GM18517 (cell line): ENCODE data around the gene ZFYVE1.
"Not testable (repeated sequence)": the region's sequence is repeated elsewhere in the genome, so short reads cannot be mapped to it uniquely, and the experiment has no call there.

Experiments
- ATAC-seq: cut with Tn5 transposase; IDR thresholded peaks from one replicate; pipeline ENCODE4 v1.9.1; 2021; ENCODE audit warnings: mild to moderate bottlenecking, moderate library complexity; ENCODE audit not compliant: unreplicated experiment

ZFYVE1 gene

GRCh38 chr14:73007835-73008234 is 19.1 kb downstream of the ZFYVE1 start:
- no peak for ATAC-seq

- not testable (repeated sequence) for ATAC-seq
These were observed 22.3 kb downstream of the ZFYVE1 start for GRCh38 chr14:73004641-73005040.

- no peak for ATAC-seq
These were observed 23.2 kb downstream of the ZFYVE1 start for GRCh38 chr14:73003681-73004080.

GRCh38 chr14:73000073-73000472 is 26.8 kb downstream of the ZFYVE1 start:
- ATAC-seq, result no peak

DNA sequence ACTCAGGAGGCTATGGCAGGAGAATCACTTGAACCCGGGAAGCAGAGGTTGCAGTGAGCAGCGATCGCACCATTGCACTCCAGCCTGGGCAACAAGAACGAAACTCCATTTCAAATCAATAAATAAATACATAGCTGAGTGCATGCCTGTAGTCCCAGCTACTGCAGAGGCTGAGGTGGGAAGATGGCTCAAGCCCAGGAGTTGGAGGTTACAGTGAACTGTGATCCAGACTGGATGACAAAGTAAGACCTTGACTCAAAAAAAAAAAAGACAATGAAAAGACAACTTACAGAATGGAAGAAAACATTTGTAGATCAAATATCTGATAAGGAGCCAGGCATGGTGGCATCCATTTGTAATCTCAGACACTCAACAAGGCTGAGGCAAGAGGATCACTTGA is 27.6 kb downstream of the ZFYVE1 start:
- ATAC-seq, result no peak

DNA sequence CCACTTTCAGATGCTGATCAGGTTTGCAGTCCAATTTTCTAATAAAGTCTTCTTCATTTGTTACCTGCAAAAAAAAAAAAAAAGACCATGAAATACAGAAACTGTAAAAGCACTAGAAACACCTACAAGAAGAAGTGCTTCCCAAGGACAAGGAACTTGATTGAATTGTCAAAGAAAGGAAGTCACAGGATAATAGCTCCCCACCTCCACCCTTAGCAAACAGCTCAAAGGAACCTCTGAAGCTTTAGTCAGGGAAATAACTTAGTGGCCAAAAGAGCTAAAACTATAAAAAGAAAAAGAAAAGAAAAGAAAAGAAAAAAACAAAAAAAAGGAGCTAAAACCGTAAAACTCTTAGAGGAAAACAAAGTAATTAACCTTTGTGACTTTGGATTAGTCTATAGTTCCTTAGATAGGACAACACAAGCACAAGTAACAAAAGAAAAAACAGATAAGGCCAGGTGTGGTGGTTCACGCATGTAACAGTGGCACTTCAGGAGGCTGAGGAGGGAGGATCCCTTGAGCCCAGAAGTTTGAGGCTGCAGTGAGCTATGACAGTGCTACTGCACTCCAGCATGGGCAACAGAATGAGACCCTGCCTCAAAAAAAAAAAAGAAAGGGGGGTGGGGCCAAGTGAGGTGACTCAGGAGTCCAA is 28.5 kb downstream of the ZFYVE1 start:
- ATAC-seq, result no peak

GRCh38 chr14:72996916-72997315 is 30.0 kb downstream of the ZFYVE1 start:
- ATAC-seq, result no peak

- ATAC-seq, result no peak
These were observed 36.7 kb downstream of the ZFYVE1 start for GRCh38 chr14:72990171-72990570.

GRCh38 chr14:72986857-72987256 is 40.0 kb downstream of the ZFYVE1 start:
- no peak for ATAC-seq

DNA sequence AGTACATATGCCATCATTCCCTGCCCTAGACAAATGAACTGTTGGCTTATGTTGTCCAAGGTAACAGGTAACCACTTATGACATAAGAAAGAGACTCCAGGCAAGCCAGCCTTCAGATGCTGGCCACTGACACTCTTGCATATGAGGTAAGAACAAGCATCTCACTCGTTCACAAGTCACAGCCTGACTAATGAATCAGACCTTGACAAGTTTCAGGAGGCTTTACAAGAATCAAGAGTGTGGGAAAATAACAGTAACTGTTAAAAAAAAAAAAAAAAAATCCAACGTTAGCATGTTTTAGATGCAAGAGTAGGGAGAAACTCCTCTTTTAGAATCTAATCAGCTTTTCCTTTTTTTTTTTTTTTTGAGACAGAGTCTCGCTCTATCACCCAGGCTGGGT is 40.7 kb downstream of the ZFYVE1 start:
- ATAC-seq, result no peak

DNA sequence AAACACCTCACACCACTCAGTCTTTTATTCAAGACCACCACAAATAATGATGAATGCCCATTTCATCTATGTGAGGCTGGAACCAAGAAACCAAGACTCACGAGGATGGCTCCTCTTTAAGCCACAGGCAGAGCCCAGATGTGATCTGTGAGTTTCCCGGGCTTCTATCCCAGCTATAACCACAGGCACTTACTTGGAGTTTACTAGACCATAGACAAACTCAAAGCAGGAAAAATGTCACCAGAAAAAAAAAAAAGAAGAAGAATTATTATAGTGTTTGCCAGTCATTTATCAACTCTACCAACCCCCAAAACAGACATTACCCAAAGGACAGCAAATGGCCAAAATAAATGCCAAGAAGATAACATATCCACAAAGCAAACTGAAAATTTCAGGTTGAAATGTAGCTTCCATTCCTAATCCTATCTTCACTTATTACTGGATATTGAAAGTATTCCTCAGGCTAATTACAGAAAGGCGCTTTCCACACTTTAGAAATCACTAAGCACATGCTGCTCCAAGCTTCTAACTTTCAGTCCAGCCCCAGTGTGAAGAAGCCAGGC is 44.7 kb downstream of the ZFYVE1 start:
- no peak for ATAC-seq

- ATAC-seq, result no peak
These were observed 46.0 kb downstream of the ZFYVE1 start for GRCh38 chr14:72980863-72981262.

DNA sequence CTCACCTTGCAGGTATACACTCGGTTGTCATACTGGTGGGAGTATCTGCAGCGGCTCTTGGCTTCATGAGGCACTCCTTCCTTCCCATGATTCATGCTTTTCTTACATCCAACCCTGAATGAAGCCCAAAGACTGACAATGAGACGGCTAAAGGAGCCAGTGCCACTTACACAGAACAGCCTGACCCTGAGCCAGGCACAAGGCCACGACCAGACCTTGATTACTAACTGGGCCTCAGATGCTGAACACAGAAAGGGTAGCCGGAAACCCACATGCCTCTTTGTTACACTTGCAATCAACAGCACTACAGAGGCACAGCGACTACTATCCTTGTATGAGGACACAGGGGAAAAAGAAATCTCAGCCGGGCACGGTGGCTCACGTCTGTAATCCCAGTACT is 48.0 kb downstream of the ZFYVE1 start:
- no peak for ATAC-seq

GRCh38 chr14:72975770-72976169 is 51.1 kb downstream of the ZFYVE1 start:
- no peak for ATAC-seq

GRCh38 chr14:72974661-72975060 is 52.2 kb downstream of the ZFYVE1 start:
- no peak for ATAC-seq

DNA sequence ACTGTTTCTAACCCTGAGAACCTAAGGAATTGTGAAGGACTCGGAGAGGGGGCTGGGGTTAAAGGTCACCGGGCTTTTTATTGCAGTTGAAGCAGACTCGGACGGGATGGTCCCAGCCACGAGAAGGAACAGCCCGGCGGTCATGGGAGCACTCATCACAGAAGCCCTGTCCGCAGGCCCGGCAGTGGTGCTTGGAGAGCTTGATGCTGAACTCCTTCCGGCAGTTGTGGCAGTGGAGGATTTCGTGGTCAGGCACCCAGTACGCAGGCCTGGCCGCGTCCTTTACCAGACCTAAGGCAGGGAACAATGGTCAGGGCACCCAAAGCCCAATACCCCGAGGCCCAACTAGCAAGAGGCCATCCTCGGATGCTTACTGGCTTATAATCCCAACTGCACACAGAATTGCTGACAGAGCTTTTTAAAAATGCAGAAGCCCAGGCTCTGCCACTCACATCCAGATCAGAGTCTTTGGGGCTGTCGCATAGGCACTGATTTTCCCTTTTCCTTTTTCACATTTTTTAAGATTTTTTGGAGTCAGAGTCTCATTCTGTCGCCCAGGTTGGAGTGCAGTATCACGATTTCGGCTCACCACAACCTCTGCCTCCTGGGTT is 56.0 kb downstream of the ZFYVE1 start:
- ATAC-seq, result no peak

DNA sequence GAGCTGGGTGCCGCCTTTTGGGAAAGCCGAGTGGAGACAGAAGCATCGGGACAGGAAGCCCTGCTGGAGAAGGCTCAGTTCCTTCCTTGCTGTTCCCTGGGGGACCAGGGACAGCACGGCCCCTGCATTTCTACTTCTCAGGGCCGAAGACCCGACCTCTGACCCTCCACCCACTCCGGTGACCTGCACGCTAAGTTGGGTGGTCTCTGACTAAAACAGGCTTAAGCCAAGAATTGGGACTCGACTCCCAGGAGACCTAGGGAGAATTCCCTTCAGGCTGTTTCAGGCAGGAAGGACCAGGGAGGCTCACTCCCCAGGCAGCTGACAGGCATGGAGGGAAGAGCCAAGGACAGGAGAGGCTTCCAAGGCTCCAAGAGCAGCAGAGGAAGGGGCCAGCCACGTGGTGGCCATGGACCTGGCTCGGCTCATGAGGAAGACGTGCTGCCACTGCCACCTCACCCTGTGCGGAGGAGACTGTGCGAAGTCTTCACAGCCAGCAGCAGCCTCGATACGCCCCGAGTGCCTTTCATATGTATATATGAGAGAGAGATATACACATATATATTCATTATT is 56.8 kb downstream of the ZFYVE1 start:
- no peak for ATAC-seq

- no peak for ATAC-seq
These were observed 58.6 kb downstream of the ZFYVE1 start for GRCh38 chr14:72968316-72968715.

DNA sequence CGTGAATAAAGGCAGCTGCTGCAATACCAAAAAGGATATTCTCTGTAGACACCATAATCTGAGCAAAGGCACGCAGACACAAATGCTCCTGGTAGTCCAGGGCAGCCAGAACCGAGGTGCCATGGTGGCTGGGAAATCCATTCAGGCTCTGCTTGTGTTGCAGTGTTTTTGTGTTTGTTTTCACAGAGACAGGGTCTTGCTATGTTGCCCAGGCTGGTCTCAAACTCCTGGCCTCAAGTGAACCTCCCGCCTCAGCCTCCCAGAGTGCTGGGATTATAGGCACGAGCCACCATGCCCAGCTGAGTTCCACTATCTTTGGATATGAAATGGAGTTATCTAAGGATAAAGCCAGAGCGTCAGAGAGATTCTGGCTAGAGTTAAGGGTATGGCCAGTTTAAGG is 60.9 kb downstream of the ZFYVE1 start:
- no peak for ATAC-seq

- ATAC-seq, result no peak
These were observed 61.7 kb downstream of the ZFYVE1 start for GRCh38 chr14:72965249-72965648.

DNA sequence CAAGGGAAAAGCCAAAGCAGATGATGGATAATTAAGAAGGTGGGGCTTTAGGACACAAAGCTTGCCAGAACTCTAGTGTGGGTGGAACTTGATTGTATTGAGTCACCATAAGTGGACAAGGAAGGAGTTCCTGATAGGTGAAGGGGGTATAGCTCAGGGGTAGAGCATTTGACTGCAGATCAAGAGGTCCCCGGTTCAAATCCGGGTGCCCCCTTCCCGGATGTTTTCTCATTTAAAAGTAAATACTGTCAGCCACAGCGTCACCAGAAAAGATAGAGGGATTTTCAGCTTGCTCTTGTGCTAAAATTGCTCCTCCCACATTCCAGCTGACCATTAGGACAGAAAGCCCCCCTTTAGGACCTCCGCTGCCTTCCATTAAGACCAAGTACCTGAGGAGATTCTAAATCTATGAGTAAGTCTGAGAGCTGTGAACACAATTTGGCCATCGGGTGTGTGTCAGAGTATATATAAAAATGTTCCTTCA is 64.0 kb downstream of the ZFYVE1 start:
- ATAC-seq, result no peak

DNA sequence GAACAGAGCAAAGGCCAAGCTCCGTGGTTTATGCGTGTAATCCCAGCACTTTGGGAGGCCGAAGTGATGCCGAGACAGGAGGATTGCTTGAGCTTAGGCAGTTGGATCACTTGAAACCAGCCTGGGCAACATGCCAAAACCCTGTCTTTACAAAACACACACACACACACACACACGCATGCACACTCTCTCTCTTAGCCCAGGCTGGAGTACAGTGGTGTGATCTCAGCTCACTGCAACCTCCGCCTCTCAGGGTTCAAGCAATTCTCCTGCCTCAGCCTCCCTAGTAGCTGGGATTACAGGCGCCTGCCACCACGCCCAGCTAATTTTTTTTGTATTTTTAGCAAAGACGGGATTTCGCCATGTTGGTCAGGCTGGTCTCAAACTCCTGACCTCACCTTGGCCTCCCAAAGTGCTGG is 64.6 kb downstream of the ZFYVE1 start:
- ATAC-seq, result not testable (repeated sequence)
